Neuronal stem cell (in vitro differentiated cells): ENCODE measurements around the gene EMX2.

Experiments used
- DNase-seq: peaks from one replicate; pipeline ENCODE4 v3.0.0-alpha.2; 2013; ENCODE audit warnings: low spot score
- H2AFZ ChIP-seq: one replicate; pipeline ENCODE4 v1.6.1; 2013; ENCODE audit warnings: mild to moderate bottlenecking, low read length, inconsistent platforms
- H2AK5ac ChIP-seq: 2 replicates; pipeline ENCODE4 v1.6.1; 2013; ENCODE audit warnings: low read depth, mild to moderate bottlenecking, inconsistent platforms, low read length, moderate library complexity, mixed read lengths
- H2BK120ac ChIP-seq: 2 replicates; pipeline ENCODE4 v1.6.1; 2013; ENCODE audit warnings: low read depth, mild to moderate bottlenecking, inconsistent platforms, low read length, moderate library complexity, mixed read lengths
- H2BK12ac ChIP-seq: one replicate; pipeline ENCODE4 v1.6.1; 2013; ENCODE audit warnings: low read length, inconsistent platforms
- H2BK15ac ChIP-seq: 2 replicates; pipeline ENCODE4 v1.6.1; 2013; ENCODE audit warnings: mild to moderate bottlenecking, low read length, inconsistent platforms, mixed read lengths
- H2BK5ac ChIP-seq: one replicate; pipeline ENCODE4 v1.6.1; 2013; ENCODE audit warnings: inconsistent platforms, mild to moderate bottlenecking, low read length, moderate library complexity
- H3K14ac ChIP-seq: one replicate; pipeline ENCODE4 v1.6.1; 2013; ENCODE audit warnings: low read length, inconsistent platforms
- H3K18ac ChIP-seq: 2 replicates; pipeline ENCODE4 v1.6.1; 2013; ENCODE audit warnings: low read length, inconsistent platforms
- H3K23ac ChIP-seq: 2 replicates; pipeline ENCODE4 v1.6.1; 2013; ENCODE audit warnings: low read depth, mild to moderate bottlenecking, mixed read lengths, low read length, inconsistent platforms; ENCODE audit not compliant: poor library complexity
- H3K27ac ChIP-seq: replicated peaks from 3 replicates; pipeline ENCODE4 v1.5.1; 2013; ENCODE audit warnings: low read length, inconsistent platforms
- H3K27me3 ChIP-seq, 3 experiments: 2 replicates each; pipeline ENCODE4 v1.6.1; 2013; ENCODE audit warnings: low read length in 3 of 3, mild to moderate bottlenecking in 2 of 3, inconsistent platforms in 1 of 3, low read depth in 1 of 3, mixed read lengths in 1 of 3, moderate library complexity in 1 of 3; ENCODE audit not compliant: control insufficient read depth in 3 of 3, insufficient read depth in 3 of 3
- H3K36me3 ChIP-seq, 2 donors: replicated peaks in 1 of 2; 2 replicates each; pipeline ENCODE4 v1.6.1; 2013; ENCODE audit warnings: low read length in 2 of 2; ENCODE audit not compliant: control insufficient read depth in 2 of 2, insufficient read depth in 2 of 2
- H3K4ac ChIP-seq: 2 replicates; pipeline ENCODE4 v1.6.1; 2013; ENCODE audit warnings: inconsistent platforms, mild to moderate bottlenecking, low read length, moderate library complexity
- H3K4me1 ChIP-seq, 2 donors: 1 replicate in 1 of 2; 2 replicates in 1 of 2; pipeline ENCODE4 v1.6.1; 2013; ENCODE audit warnings: low read length in 2 of 2, low read depth in 1 of 2; ENCODE audit not compliant: control insufficient read depth in 2 of 2, insufficient read depth in 1 of 2
- H3K4me2 ChIP-seq: one replicate; pipeline ENCODE4 v1.6.1; 2013; ENCODE audit warnings: mild to moderate bottlenecking, low read length, inconsistent platforms; ENCODE audit not compliant: insufficient read depth, poor library complexity, severe bottlenecking
- H3K4me3 ChIP-seq, 2 donors: 2 replicates each; pipeline ENCODE4 v1.5.1; 2013; ENCODE audit warnings: low read length in 2 of 2, mild to moderate bottlenecking in 2 of 2, inconsistent platforms in 1 of 2, moderate library complexity in 1 of 2
- H3K79me1 ChIP-seq: one replicate; pipeline ENCODE4 v1.6.1; 2013; ENCODE audit warnings: low read depth, mild to moderate bottlenecking, inconsistent platforms, low read length, moderate library complexity
- H3K9ac ChIP-seq: one replicate; pipeline ENCODE4 v1.6.1; 2013; ENCODE audit warnings: mild to moderate bottlenecking, low read depth, low read length, inconsistent platforms; ENCODE audit not compliant: poor library complexity
- H3K9me3 ChIP-seq, 2 donors: replicated peaks in 1 of 2; 2 replicates each; pipeline versions ENCODE3 to v1.6.1; 2013; ENCODE audit warnings: low read length in 2 of 2, mild to moderate bottlenecking in 2 of 2, inconsistent platforms in 1 of 2, low read depth in 1 of 2, mixed read lengths in 1 of 2, moderate library complexity in 1 of 2; ENCODE audit not compliant: control insufficient read depth in 2 of 2, insufficient read depth in 1 of 2
- H4K8ac ChIP-seq: one replicate; pipeline ENCODE4 v1.6.1; 2013; ENCODE audit warnings: low read depth, mild to moderate bottlenecking, inconsistent platforms, low read length, moderate library complexity
- H4K91ac ChIP-seq: one replicate; pipeline ENCODE4 v1.6.1; 2013; ENCODE audit warnings: low read length, low read depth, mild to moderate bottlenecking, inconsistent platforms; ENCODE audit not compliant: poor library complexity
- WGBS, 2 donors: extraction: QIAGEN DNeasy Blood & Tissue Kit; methylation state at CpG; one replicate each; pipeline ENCODE4 v1.1.7; 2013; ENCODE audit warnings: missing lambda C conversion rate in 2 of 2, mixed read lengths in 1 of 2; ENCODE audit not compliant: insufficient read length in 2 of 2, insufficient replicate concordance in 1 of 2; ENCODE audit errors: extremely low coverage in 2 of 2; 5-methylcytosine and 5-hydroxymethylcytosine counted together

Gene EMX2

GRCh38 chr10:117560942-117561341, 18.4 kb downstream of the EMX2 start:
- H3K9me3 ChIP-seq, result peaks cover 0 to 4% of the 10 kb centered on the region in 2 donors
- no peak overlapping the region for H3K14ac ChIP-seq
- H2AK5ac ChIP-seq, result peak overlapping the region; percentile 29
- H3K4me3 ChIP-seq, result no peak overlapping the region
- no peak overlapping the region for H4K8ac ChIP-seq
- H4K91ac ChIP-seq, result no peak overlapping the region
- no peak overlapping the region for H3K27ac ChIP-seq
- H2BK5ac ChIP-seq, result peak overlapping the region; percentile 7
- peak overlapping the region; percentile 2 for H3K9ac ChIP-seq
- no peak overlapping the region for H3K4ac ChIP-seq
- no peaks in the 10 kb centered on the region for H3K36me3 ChIP-seq
- H2BK120ac ChIP-seq, result no peak overlapping the region
- H3K23ac ChIP-seq, result no peak overlapping the region
- no peak overlapping the region for H2AFZ ChIP-seq
- WGBS, 2 donors, result no CpG with 5 or more reads among the region's 2 CpGs
- peak overlapping the region; percentile 68 for H3K18ac ChIP-seq
- no peak for DNase-seq
- no peak overlapping the region for H3K4me2 ChIP-seq
- peaks cover 0 to 12% (median 4%) of the 10 kb centered on the region in 3 experiments for H3K27me3 ChIP-seq
- H3K4me1 ChIP-seq, result peaks cover 0 to 1% of the 10 kb centered on the region in 2 donors
- no peak overlapping the region for H2BK15ac ChIP-seq
- no peak overlapping the region for H2BK12ac ChIP-seq
- H3K79me1 ChIP-seq, result no peaks in the 10 kb centered on the region

GRCh38 chr10:117562220-117562619, 19.7 kb downstream of the EMX2 start:
- DNase-seq, result no peak
- peaks cover 0 to 2% (median 0%) of the 10 kb centered on the region in 3 experiments for H3K27me3 ChIP-seq
- no CpG with 5 or more reads among the region's 7 CpGs for WGBS, 2 donors

GRCh38 chr10:117562896-117563737, 20.6 kb downstream of the EMX2 start:
- Histone ChIP-seq H3K14ac (peak overlapping the region; percentile 43), H3K27me3 (peaks cover 0 to 2% (median 0%) of the 10 kb centered on the region in 3 experiments), H3K23ac (no peak overlapping the region), H2AFZ (no peak overlapping the region), H2BK5ac (no peak overlapping the region), H3K9me3 (peaks cover 0 to 4% of the 10 kb centered on the region in 2 donors), H4K91ac (peak overlapping the region; percentile 16), H2BK15ac (no peak overlapping the region), H3K27ac (no peak overlapping the region), H3K4me2 (no peak overlapping the region), H2AK5ac (no peak overlapping the region), H3K9ac (peak overlapping the region; percentile 7), H3K79me1 (no peaks in the 10 kb centered on the region), H3K4me1 (peaks cover 0 to 3% of the 10 kb centered on the region in 2 donors), H3K36me3 (no peaks in the 10 kb centered on the region), H2BK12ac (no peak overlapping the region), H3K18ac (peak overlapping the region; percentile 34), H3K4me3 (peak overlapping the region in 1 of 2 donors; percentile 53), H2BK120ac (no peak overlapping the region), H4K8ac (peak overlapping the region; percentile 53), H3K4ac (peak overlapping the region; percentile 12)
- no CpG with 5 or more reads among the region's 9 CpGs for WGBS, 2 donors
- no peak for DNase-seq

More at GRCh38 chr10:117562220-117562619, 19.7 kb downstream of the EMX2 start:
- Histone ChIP-seq H3K4me1 (peaks cover 0 to 1% of the 10 kb centered on the region in 2 donors), H2AK5ac (peak overlapping the region; percentile 11), H3K36me3 (no peaks in the 10 kb centered on the region), H3K18ac (peak overlapping the region; percentile 24), H3K14ac (no peak overlapping the region), H4K8ac (no peak overlapping the region), H3K9me3 (peaks cover 0 to 4% of the 10 kb centered on the region in 2 donors), H4K91ac (no peak overlapping the region), H2BK5ac (no peak overlapping the region), H3K9ac (no peak overlapping the region), H3K4ac (no peak overlapping the region), H3K27ac (no peak overlapping the region), H2BK120ac (no peak overlapping the region), H3K23ac (no peak overlapping the region), H2AFZ (no peak overlapping the region), H2BK15ac (peak overlapping the region; percentile 4), H2BK12ac (no peak overlapping the region), H3K4me3 (no peak overlapping the region), H3K4me2 (no peak overlapping the region), H3K79me1 (no peaks in the 10 kb centered on the region)

GRCh38 chr10:117563780-117564179, 21.2 kb downstream of the EMX2 start:
- Histone ChIP-seq H2BK12ac (no peak overlapping the region), H3K36me3 (no peaks in the 10 kb centered on the region), H4K91ac (no peak overlapping the region), H2BK15ac (no peak overlapping the region), H3K4me3 (no peak overlapping the region), H3K4me2 (no peak overlapping the region), H3K23ac (no peak overlapping the region), H2BK120ac (no peak overlapping the region), H3K18ac (peak overlapping the region; percentile 25), H3K14ac (no peak overlapping the region), H3K4ac (no peak overlapping the region), H2BK5ac (no peak overlapping the region), H3K27me3 (peaks cover 0 to 2% (median 0%) of the 10 kb centered on the region in 3 experiments), H3K27ac (no peak overlapping the region), H3K9me3 (peaks cover 0 to 4% of the 10 kb centered on the region in 2 donors), H4K8ac (no peak overlapping the region), H3K4me1 (peaks cover 0 to 5% of the 10 kb centered on the region in 2 donors), H2AFZ (no peak overlapping the region), H3K9ac (no peak overlapping the region), H3K79me1 (no peaks in the 10 kb centered on the region), H2AK5ac (no peak overlapping the region)
- WGBS, 2 donors, result no CpG with 5 or more reads among the region's 10 CpGs
- DNase-seq, result no peak
